ENCODE measurements around the gene OBSCN. TPM values are rescaled to one million over a fixed set of nuclear protein-coding genes. Genes with fewer than 3 reads are reported as not detected.

Gene OBSCN
- total RNA-seq, 1 donor from 2014 or later, result 15.2 TPM

GRCh38 chr1:228306275-228307217 is 98.7 kb downstream of the OBSCN start:
- no peak for TF ChIP-seq CTCF (IDR thresholded peaks at IDR 0.05)
- no peaks in the 10 kb centered on the region for H3K27me3 Mint-ChIP-seq (ENCODE audit: unreplicated experiment)
- peak; percentile 80 for DNase-seq (ENCODE audit: extremely low spot score, unreplicated experiment)
- H3K9me3 Mint-ChIP-seq (ENCODE audit: unreplicated experiment), result peaks cover 13% of the 10 kb centered on the region
- no peak overlapping the region for H3K27ac Mint-ChIP-seq (ENCODE audit: unreplicated experiment)
- no peak overlapping the region for H3K4me3 Mint-ChIP-seq (ENCODE audit: unreplicated experiment)
- peaks cover 5% of the 10 kb centered on the region for H3K36me3 Mint-ChIP-seq (ENCODE audit: unreplicated experiment)
- no peaks in the 10 kb centered on the region for H3K4me1 Mint-ChIP-seq (ENCODE audit: unreplicated experiment)

GRCh38 chr1:228307218-228308023 is 99.6 kb downstream of the OBSCN start:
- peaks cover 5% of the 10 kb centered on the region for H3K36me3 Mint-ChIP-seq (ENCODE audit: unreplicated experiment)
- TF ChIP-seq CTCF (IDR thresholded peaks at IDR 0.05), result no peak
- no peak overlapping the region for H3K4me3 Mint-ChIP-seq (ENCODE audit: unreplicated experiment)
- H3K9me3 Mint-ChIP-seq (ENCODE audit: unreplicated experiment), result peaks cover 4% of the 10 kb centered on the region
- H3K27me3 Mint-ChIP-seq (ENCODE audit: unreplicated experiment), result no peaks in the 10 kb centered on the region
- H3K4me1 Mint-ChIP-seq (ENCODE audit: unreplicated experiment), result no peaks in the 10 kb centered on the region
- DNase-seq (ENCODE audit: extremely low spot score, unreplicated experiment), result peak; percentile 76
- H3K27ac Mint-ChIP-seq (ENCODE audit: unreplicated experiment), result no peak overlapping the region

GRCh38 chr1:228308085-228308601 is 100.3 kb downstream of the OBSCN start:
- DNase-seq (ENCODE audit: extremely low spot score, unreplicated experiment), result peak; percentile 65
- H3K4me3 Mint-ChIP-seq (ENCODE audit: unreplicated experiment), result no peak overlapping the region
- no peak for TF ChIP-seq CTCF (IDR thresholded peaks at IDR 0.05)
- no peaks in the 10 kb centered on the region for H3K4me1 Mint-ChIP-seq (ENCODE audit: unreplicated experiment)
- H3K36me3 Mint-ChIP-seq (ENCODE audit: unreplicated experiment), result peaks cover 4% of the 10 kb centered on the region
- no peaks in the 10 kb centered on the region for H3K27me3 Mint-ChIP-seq (ENCODE audit: unreplicated experiment)
- H3K27ac Mint-ChIP-seq (ENCODE audit: unreplicated experiment), result no peak overlapping the region
- peaks cover 4% of the 10 kb centered on the region for H3K9me3 Mint-ChIP-seq (ENCODE audit: unreplicated experiment)

GRCh38 chr1:228308628-228309325 is 100.9 kb downstream of the OBSCN start:
- Mint-ChIP-seq H3K27ac (ENCODE audit: unreplicated experiment) (no peak overlapping the region), H3K4me3 (ENCODE audit: unreplicated experiment) (no peak overlapping the region), H3K9me3 (ENCODE audit: unreplicated experiment) (peaks cover 4% of the 10 kb centered on the region), H3K36me3 (ENCODE audit: unreplicated experiment) (no peaks in the 10 kb centered on the region), H3K4me1 (ENCODE audit: unreplicated experiment) (no peaks in the 10 kb centered on the region), H3K27me3 (ENCODE audit: unreplicated experiment) (no peaks in the 10 kb centered on the region)
- peak; percentile 78 for DNase-seq (ENCODE audit: extremely low spot score, unreplicated experiment)
- TF ChIP-seq CTCF (IDR thresholded peaks at IDR 0.05), result no peak
